HG03196 (cell line): ENCODE measurements around the gene LILRA6.
"Not testable (repeated sequence)": the region's sequence is repeated elsewhere in the genome, so short reads cannot be mapped to it uniquely, and the experiment has no call there.

Source experiments
- ATAC-seq: cut with Tn5 transposase; IDR thresholded peaks from one replicate; pipeline ENCODE4 v1.9.1; 2021; ENCODE audit not compliant: unreplicated experiment

LILRA6 gene

DNA sequence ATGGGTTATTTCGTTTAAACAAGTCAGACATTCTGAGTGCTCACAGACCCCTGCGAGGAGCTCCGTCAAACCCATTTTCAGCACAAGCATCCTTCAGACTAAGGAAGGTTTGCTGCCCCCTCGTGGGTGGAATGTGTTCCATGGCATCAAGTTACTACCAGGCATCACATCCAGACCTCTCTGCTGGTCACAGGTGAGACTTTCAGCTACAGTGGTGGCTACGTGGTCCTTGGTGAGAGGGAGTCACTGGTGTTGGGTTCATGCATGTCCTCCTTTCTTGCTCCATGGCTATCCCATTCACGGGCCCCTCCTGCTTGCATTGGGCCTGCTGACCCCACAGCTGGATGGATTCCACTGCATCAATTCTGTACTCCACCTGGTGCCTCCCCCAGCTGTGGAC lies 23.5 kb upstream of the LILRA6 start:
- no peak for ATAC-seq

DNA sequence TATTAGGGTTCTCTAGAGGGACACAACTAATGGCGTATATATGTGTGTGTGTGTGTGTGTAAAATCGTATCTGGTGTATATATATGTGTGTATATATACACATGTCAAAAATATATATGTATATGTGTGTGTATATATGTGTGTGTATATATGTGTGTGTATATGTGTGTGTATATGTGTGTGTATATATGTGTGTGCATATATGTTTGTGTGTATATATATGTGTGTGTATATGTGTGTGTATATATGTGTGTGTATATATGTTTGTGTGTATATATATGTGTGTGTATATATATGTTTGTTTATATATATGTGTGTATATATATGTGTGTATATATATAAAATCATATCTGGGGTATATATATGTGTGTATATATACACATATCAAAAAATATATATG lies 19.9 kb upstream of the LILRA6 start:
- ATAC-seq, result no peak

DNA sequence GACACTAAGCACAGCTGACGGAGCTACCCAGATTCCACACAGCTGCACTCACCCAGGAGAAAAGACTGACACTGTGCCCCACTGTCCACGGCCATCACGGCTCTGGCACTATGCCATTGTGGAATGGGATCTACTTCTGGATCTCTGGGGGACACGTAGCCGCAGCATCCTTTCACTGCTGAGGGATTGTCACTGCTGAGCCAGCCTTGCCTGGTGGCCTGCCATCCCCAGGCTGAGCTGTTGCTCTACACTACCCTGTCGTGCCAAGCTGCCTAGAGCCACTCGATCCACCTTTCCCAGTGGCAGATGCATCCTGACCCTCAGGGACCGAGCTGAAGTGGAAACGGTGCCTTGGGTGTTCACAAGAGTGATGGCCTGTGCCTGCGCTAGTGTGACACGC lies 19.5 kb upstream of the LILRA6 start:
- ATAC-seq, result no peak

DNA sequence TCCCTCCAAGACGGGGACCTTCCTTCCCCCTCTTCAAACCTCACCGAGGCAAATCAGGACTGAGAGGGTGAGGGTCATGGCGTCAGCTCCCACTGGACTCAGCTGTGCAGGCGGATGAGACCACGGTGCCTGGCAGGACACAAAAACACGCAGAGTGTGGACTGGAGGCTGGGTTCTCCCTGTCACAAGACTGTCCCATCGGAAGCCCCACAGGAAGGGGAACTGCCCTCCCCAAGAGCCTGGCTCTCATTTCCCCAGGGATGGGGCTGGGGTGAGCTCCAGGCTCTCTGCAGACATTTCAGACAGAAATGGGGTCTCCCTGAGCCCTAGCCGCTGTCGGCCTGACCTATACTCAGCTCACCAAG lies 14.5 kb upstream of the LILRA6 start, which contains the start of gene LILRB5:
LILRB5 (minus strand) TSS at position 158 of the 365 bp plus-strand sequence; CDS start at position 78, 80 bp downstream.
- no peak for ATAC-seq

DNA sequence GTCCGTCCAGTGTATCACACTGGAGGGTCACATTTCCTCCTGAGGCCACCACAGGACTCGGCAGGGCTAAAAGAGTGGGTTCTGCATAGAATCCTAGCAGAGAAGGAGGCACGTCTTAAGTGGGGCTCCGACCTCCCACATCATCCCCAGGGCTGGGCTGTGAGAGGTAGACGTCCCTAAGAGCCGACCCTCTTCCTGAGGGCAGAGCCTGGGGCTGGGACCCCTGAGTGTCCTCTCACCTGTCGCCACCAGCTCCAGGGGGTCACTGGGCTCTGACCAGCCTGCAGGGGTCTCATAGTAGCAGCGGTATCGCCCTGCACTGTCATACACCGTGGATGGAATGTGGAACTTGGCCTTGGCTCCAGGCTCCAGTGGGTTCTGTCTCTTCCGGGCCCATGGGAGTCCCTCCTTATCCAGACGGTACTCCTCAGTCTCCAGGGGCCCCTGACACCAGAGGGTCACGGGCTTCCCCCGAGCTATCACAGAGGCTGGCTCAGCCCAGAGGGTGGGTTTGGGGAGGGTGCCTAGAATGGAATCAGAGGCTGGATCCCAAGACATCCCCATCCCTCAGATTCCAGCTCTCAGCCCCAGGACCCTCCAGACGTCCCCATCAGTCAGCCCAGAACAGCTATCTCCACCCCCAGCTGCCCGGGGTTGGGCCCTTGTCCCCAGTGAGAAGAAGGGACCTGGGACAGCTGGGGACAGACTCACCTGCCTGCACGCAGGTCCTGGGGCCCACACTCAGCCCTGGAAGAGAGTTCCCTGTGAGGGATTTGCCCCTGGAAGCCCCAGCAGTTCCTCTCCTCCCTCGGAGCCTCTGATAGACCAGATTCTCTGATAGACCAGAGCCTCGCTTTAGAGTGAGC lies 13.9 kb upstream of the LILRA6 start:
- ATAC-seq, result no peak

DNA sequence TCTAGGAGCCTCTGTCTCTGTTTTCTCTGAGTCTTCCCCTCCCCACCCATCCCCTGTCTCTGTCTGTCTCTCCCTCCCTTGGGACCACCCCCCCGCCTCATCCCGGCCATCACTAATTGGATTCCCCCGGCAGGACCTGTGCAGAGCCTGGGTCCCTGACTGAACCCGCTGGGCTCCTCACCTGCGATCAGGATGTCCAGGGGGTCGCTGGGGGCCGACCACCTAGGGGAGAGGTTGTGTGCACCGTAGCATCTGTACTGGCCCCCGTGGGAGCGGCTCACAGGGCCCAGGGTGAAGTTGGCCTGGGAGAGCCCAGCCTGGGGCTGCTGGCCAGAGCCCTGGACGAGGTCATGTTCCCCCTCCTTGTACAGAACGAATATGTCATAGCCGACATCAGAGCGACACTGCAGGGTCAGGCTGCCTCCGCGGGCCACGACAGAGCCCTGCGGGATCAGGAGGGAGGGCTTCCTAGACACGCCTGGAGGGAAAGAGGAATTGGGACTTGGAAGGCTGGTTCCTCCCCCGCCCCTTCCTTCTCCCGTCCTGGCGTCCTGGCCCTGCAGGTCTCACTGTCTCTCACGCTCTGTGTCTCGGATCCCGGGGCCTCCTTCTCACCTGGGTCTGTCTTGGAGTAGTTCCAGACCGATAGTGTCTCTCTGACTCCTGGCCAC lies 12.7 kb upstream of the LILRA6 start:
- ATAC-seq, result no peak

DNA sequence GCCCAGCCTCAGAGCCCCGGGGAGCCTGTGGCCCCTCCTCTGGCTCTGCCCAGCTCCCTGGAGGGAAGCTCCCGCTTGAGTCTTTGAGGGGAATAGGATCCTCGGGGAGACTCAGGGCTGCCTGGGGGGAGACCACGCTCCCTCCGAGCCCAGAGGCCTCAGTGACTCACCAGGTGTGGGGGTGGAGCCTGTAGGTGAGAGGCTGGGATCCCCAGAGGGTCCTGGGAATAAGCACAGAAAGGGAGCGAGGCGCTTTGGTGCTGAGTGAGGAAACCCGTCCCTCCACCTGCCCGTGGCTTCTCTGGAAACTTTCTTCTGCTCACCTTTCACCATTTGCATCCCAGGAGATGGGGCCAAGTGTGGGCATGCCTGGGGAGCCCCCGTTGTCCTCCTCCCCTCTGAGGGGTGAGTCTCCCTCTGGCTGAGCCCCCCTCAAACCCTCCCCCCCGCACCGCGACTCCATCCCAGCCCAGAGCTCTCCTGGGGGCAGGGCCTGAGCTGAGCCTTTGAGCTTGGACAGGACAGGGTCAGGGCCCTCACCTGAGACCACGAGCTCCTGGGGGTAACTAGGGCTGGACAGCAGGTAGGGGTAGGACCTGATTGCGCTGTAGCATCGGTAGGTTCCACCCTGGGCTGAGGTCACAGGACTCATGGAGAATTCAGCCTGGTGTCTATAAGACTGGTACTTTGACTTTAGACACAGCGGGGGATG lies 11.8 kb upstream of the LILRA6 start:
- ATAC-seq, result no peak

DNA sequence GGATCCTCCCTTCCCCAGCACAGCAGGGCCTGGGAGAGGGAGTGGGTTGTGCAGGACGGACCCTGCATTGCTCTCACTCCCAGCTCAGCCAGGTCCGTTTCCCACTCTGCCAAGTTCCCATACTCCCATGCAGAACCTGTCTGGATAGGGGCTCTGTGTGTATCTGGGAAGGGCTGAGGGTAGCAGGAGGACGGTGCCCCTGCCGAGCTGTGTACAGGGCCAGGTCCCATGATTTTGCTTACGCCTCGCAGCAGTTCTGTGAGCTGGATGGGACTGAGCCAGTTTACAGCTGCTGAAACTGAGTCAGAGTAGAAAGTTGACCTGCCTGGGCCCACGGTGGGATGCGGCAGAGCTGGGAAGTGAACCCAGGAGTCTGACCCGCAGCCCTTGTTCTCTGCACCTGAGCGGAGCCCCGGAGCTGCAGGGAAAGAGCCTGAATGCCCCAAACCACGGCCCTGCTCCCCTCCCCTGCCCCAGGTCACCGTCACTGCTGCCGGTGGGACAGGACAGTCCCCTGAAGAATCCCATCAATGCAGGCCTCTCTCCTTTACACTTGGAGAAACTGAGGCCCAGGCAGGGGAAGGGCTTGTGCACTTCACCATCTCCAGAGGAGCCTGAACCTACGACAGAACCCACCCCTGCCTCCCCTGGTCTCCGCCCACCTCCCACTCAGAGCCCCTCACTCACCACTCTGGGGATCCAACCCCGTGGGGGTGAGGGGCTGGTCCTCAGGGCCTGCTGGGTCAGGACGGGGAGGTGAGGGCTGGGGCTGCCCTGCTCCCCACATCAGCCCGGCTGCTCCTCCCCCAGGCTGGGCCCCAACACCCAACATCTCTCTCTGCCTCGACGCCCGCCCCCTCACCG lies 11.0 kb upstream of the LILRA6 start:
- ATAC-seq, result no peak

DNA sequence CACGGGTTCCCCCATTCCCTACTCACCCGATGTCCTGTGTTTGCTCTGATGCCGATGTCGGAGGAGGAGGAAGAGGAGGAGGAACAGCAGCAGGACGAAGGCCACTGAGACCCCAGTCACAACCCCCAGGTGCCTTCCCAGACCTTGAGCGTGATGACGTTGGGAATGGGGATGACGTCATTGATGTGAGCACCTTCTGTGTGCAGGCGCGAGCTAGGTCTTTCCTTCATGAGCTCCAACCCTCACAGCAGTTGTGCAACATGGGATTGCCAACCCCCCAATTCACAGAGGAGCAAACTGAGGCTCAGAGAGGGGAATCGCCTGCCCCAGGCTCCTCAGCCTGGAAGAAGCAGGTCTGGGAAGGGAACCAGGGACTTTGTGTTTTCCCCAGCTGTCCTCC lies 10.3 kb upstream of the LILRA6 start:
- ATAC-seq, result no peak

DNA sequence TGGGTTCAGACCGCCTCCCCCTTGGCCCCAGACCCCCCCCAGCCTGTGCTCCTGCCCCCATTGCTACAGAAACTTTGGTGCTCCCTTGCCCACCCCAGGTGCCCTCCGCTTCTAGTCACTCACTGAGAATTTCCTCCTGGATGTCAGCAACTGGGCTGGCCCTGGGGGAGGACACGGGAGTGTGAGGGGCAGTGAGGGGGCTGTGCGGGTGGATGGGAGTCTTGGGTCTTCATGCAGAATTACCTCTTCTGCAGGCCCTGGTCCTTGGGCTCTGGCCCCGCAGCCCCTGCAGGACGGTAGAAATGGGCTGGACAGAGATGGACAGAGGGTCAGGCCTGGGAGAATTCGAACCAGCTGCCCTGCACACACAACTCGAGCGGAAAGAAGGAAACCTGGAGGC lies 9.7 kb upstream of the LILRA6 start:
- no peak for ATAC-seq

DNA sequence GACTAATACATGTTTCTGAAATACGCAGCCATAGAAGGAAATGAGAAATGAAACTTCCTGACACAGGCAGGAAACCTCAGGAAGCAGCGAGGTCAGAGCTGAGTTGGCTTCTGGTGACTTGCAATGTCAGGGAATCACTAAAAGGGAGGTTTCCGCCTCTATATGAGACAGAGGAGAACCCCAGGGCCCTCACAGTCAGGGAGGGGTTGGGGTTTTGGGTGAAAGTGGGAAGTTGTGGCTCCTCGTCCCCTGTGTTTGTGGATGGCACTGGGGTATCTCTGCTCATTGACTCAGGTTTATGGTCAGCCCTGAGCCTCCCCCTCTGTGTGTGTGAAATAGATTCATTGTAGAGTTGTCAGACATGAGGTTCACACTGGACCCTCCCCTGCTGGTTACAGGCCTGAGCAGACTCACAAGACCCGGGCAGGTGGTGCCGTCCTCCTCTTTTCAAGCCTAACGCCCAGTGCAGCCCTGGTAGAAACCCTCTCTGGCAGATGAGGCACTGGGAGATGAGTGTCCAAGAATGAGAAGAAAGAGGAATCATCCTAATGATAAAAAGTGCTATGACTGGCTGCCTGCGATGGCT lies 5.5 kb upstream of the LILRA6 start:
- no peak for ATAC-seq

DNA sequence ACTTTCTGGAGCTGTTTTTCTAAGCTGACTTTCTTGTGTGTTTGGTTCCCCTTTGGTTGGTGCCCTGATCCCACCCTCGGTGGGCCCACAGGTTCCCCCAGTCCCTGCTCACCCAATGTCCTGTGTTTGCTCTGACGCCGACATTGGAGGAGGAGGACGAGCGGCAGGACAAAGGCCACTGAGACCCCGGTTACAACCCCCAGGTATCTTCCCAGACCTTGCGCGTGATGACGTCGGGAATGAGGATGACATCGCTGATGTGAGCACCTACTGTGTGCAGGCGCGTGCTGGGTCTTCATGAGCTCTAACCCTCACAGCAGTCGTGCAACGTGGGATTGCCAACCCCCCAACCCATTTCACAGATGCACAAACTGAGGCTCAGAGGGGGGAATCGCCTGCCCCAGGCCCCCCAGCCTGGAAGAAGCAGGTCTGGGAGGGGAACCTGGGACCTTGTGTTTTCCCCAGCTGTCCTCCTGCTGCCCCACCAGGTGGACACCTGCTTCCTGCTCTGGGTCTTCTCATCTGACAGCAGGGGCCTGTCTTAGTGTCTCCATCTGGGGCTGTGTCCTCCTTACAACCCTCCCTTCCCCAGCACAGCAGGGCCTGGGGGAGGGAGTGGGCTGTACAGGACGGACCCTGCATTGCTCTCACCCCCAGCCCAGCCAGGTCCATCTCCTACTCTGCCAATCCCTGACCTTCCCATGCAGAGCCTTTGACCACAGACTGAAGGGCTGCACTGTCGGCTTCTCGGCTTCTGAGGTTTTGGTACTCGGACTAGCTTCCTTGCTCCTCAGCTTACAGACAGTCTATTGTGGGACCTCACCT lies 4.7 kb upstream of the LILRA6 start:
- ATAC-seq, result no peak

DNA sequence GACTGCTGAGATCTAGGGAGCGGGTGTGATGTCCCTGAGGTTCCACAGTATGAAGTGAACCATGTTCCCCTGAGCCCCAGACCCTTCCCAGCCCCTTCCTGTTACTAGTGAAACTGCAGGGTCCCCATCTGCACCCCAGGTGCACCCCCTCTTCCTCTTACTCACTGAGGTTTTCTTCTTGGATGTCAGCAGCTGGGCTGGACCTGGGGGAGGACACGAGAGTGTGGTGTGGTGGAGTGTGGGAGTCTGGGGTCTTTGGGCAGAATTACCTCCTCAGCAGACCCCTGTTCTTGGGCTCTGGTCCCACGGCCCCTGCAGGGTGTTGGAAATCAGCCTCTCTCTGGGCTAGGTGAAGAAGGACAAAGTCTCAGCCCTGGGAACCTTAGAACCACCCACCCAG lies 3.3 kb upstream of the LILRA6 start:
- ATAC-seq, result no peak

DNA sequence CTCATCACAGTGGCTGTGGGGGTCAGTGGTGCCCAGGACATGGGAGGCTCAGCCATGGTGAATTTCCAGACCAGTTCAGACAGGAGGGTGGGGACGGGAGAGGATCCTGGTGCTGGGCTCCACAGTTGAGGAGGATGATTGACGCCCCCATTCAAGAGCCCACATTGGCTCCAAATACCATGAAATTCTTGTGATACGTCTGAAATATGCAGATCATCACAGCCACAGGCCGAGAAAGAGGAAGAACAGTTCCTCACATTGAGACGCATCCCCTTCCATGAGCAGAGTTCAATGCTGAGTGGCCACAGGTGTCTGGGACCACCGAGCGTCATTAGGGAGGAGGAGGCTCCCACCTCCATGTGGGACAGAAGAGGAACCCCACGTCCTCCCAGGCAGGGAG lies 1.2 kb upstream of the LILRA6 start:
- ATAC-seq, result not testable (repeated sequence)

DNA sequence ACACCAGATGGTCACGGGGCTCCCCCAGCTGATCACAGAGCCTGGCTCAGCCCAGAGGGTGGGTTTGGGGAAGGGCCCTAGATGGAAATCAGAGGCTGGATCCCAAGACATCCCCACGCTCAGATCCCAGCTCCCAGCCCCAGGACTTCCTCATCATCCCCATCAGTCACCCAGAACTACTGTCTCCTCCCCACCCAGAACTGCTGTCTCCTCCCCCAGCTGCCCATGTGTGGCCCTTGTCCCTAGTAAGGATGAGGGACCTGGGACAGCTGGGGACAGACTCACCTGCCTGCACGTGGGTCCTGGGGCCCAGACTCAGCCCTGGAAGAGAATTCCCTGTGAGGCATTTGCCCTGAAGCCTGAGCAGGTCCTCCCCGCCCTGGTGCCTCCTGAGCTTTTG lies 356 bp downstream of the LILRA6 start:
- ATAC-seq, result not testable (repeated sequence)

DNA sequence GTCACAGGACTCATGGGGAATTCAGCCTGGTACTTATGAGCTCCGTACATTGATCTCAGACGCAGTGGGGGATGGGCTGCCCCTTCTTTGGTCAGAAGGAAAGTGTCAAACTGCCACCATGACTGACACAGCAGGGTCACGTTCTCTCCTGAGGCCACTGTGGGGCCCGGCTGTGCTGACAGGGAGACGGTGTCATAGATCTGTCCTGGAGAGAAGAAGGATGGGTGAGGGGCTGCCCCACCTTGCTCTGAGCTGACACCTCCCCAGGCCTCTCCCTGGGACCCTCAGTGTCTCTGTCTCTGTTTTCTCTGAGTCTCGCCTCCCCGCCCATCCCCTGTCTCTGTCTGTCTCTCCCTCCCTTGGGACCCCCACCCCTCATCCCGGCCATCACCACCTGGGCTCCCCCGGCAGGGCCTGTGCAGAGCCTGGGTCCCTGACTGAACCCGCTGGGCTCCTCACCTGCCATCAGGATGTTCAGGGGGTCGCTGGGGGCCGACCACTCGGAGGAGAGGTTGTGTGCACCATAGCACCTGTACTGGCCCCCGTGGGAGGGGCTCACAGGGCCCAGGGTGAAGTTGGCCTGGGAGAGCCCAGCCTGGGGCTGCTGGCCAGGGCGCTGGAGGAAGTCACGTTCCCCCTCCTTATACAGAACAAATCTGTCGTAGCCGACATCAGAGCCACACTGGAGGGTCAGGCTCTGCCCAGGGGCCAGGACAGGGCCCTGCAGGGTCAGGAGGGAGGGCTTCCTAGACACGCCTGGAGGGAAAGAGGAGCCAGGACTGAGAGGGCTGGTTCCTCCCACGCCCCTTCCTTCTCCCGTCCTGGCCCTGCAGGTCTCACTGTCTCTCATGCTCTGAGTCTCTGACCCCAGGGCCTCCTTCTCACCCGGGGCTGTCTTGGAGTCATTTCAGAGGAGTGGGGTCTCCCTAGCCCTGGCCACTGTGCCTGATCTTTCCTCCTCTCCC lies 1.9 kb downstream of the LILRA6 start:
- ATAC-seq, result not testable (repeated sequence)

DNA sequence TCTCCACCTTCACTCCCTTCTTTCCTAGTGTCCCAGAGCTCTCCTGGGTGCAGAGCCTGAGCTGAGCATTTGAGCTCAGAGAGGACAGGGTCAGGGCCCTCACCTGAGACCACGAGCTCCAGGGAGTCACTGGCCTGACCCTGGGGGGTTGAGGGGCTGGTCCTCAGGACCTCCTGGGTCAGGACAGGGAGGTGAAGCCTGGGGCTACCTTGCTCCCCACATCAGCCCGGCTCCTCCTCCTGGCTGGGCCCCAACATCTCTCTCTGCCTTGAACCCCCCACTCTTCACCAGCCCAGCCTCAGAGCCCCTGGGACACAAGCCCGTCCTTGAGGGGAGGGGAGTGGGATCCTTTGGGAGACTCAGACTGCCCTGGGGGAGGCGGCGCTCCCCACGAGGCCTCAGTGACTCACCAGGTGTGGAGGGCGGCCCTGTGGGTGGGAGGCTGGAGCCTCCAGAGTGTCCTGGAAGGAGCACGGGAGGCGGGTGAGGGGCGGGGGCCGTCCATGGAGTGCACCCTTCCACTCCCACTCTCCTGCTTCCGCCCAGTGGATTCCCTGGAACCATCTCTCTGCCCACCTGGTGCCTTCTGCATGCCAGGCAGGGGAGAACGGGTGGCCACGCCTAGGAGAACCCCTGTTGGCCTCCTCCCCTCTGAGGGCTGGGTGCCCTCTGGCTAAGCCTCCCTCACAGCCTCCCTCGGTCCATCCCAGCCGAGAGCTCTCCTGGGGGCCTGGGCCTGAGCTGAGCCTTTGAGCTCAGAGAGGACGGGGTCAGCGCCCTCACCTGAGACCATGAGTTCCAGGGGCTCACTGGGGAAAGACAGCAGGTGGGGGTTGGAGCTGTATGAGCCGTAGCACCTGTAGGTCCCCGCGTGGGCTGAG lies 2.9 kb downstream of the LILRA6 start:
- not testable (repeated sequence) for ATAC-seq

DNA sequence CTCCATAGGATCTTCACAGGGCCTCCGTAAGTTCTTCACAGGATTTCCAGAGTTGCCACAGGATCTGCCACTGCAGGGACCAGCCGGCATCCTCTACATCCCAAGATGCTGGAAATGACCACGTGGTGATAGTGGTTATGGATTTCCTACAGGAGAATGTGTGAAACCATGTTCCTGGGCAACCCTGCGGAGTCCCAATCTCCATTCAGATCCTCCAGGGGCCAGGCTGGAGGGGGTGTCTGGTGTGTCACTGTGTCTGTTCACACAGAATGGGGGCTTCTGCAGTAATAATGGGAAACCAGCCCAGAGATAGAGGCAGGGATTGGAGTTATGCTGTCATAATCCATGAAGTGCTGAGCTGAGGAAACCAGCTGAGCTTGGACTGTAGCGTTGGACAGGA lies 8.6 kb downstream of the LILRA6 start:
- ATAC-seq, result no peak
